B cell (primary cell): ENCODE results near the gene RBM33. TPM values are rescaled to one million over a fixed set of nuclear protein-coding genes. Genes with fewer than 3 reads are reported as not detected.

Experiments used
- ATAC-seq: fragments of 200-7000 bp; cut with Tn5 transposase; one replicate; pipeline ENCODE4 v1.10.0; 2021; ENCODE audit warnings: low read depth, mild to moderate bottlenecking, moderate number of reproducible peaks, moderate library complexity
- CTCF ChIA-PET: fragments of 350-600 bp; sonication (Branson Sonifier 250); formaldehyde crosslinking; loops from one replicate; lab custom pipeline; 2021; ENCODE audit warnings: antibody characterized with exemption, inconsistent platforms; lab: Charles Lee
- POLR2A ChIA-PET: fragments of 350-600 bp; sonication (Branson Sonifier 250); formaldehyde crosslinking; loops from one replicate; lab custom pipeline; 2021; ENCODE audit warnings: antibody characterized with exemption; lab: Charles Lee
- DNase-seq: peaks from one replicate; pipeline ENCODE4 v3.0.0; 2013
- H2AFZ ChIP-seq: 2 replicates; pipeline ENCODE4 v1.6.1; 2012; ENCODE audit warnings: mild to moderate bottlenecking, low read depth, low read length; ENCODE audit not compliant: insufficient read depth, poor library complexity, severe bottlenecking
- H3K27ac ChIP-seq, 2 donors: 1 replicate in 1 of 2; 2 replicates in 1 of 2; pipeline ENCODE4 v1.5.1; 2012 to 2013; ENCODE audit warnings: low read length in 2 of 2, mild to moderate bottlenecking in 2 of 2, moderate library complexity in 1 of 2
- H3K27me3 ChIP-seq, 4 experiments: fragments of 200-600 bp in 1 of 4; sonication (generic) in 1 of 4; replicated peaks in 1 of 4; 1 replicate in 2 of 4; 2 replicates in 2 of 4; pipeline versions ENCODE4 v1.6.1 to v1.7.0; 2013 to 2016; ENCODE audit warnings: low read length in 3 of 4, mild to moderate bottlenecking in 2 of 4, mixed read lengths in 1 of 4, moderate library complexity in 1 of 4; ENCODE audit not compliant: insufficient read depth in 4 of 4, control insufficient read depth in 3 of 4; ENCODE audit errors: control extremely low read depth in 1 of 4
- H3K36me3 ChIP-seq, 2 experiments: replicated peaks in 1 of 2; 1 replicate in 1 of 2; 2 replicates in 1 of 2; pipeline versions ENCODE4 v1.6.1 to v1.7.1; 2013; ENCODE audit warnings: low read length in 1 of 2; ENCODE audit not compliant: insufficient read depth in 2 of 2, control insufficient read depth in 1 of 2; ENCODE audit errors: control extremely low read depth in 1 of 2, extremely low read depth in 1 of 2
- H3K4me1 ChIP-seq, 2 donors: fragments of 200-600 bp in 1 of 2; sonication (generic) in 1 of 2; 1 replicate in 1 of 2; 2 replicates in 1 of 2; pipeline versions ENCODE4 v1.5.1 to v1.6.1; 2013 to 2017; ENCODE audit warnings: low read length in 2 of 2; ENCODE audit not compliant: control insufficient read depth in 2 of 2, insufficient read depth in 2 of 2
- H3K4me2 ChIP-seq: replicated peaks from 2 replicates; pipeline ENCODE3; 2012; ENCODE audit warnings: mild to moderate bottlenecking, low read depth, low read length; ENCODE audit not compliant: poor library complexity, severe bottlenecking
- H3K4me3 ChIP-seq, 5 experiments: fragments of 200-600 bp in 1 of 5; sonication (generic) in 1 of 5; 1 replicate in 3 of 5; 2 replicates in 2 of 5; pipeline versions ENCODE4 v1.5.1 to v1.7.0; 2011 to 2016; ENCODE audit warnings: low read length in 4 of 5, mild to moderate bottlenecking in 4 of 5, low read depth in 2 of 5, control low read depth in 1 of 5, moderate library complexity in 1 of 5; ENCODE audit not compliant: insufficient read depth in 1 of 5; ENCODE audit errors: control extremely low read depth in 1 of 5, extremely low read depth in 1 of 5
- H3K79me2 ChIP-seq: fragments of 200-600 bp; sonication (generic); one replicate; pipeline ENCODE4 v1.6.0; 2016; ENCODE audit warnings: low read length; ENCODE audit not compliant: control insufficient read depth, insufficient read depth
- H3K9ac ChIP-seq: fragments of 200-600 bp; sonication (generic); 2 replicates; pipeline ENCODE4 v1.6.1; 2017; ENCODE audit warnings: mild to moderate bottlenecking, low read length, moderate library complexity
- H3K9me3 ChIP-seq, 3 donors: one replicate each; pipeline versions ENCODE4 v1.6.1 to v1.7.1; 2013; ENCODE audit warnings: low read length in 2 of 3; ENCODE audit not compliant: control insufficient read depth in 2 of 3, insufficient read depth in 1 of 3; ENCODE audit errors: control extremely low read depth in 1 of 3
- H4K20me1 ChIP-seq: 2 replicates; pipeline ENCODE4 v1.6.0; 2012; ENCODE audit warnings: mild to moderate bottlenecking, low read length; ENCODE audit not compliant: insufficient read depth, control insufficient read depth, poor library complexity, severe bottlenecking
- H3K27ac Mint-ChIP-seq: one replicate; pipeline ENCODE4 v1.8.0; 2021; ENCODE audit warnings: mixed read lengths
- H3K27me3 Mint-ChIP-seq: one replicate; pipeline ENCODE4 v1.8.0; 2021; ENCODE audit warnings: mixed read lengths
- H3K4me1 Mint-ChIP-seq: one replicate; pipeline ENCODE4 v1.8.0; 2021; ENCODE audit warnings: mixed read lengths
- H3K4me3 Mint-ChIP-seq: one replicate; pipeline ENCODE4 v1.8.0; 2021; ENCODE audit warnings: mixed read lengths
- H3K9me3 Mint-ChIP-seq: one replicate; pipeline ENCODE4 v1.8.0; 2022; ENCODE audit warnings: mixed read lengths; ENCODE audit not compliant: insufficient read depth
- CTCF ChIP-seq: fragments of 200-600 bp; IDR thresholded peaks from one replicate; pipeline ENCODE4 v1.8.0; 2022; ENCODE audit warnings: antibody characterized with exemption, mild to moderate bottlenecking
- EZH2 ChIP-seq: IDR thresholded peaks from 2 replicates; pipeline ENCODE4 v1.6.1; 2012; ENCODE audit warnings: borderline replicate concordance, low read depth, mild to moderate bottlenecking, moderate library complexity, low read length; ENCODE audit not compliant: insufficient read depth, poor library complexity, severe bottlenecking
- WGBS: methylation state at CpG from one replicate; pipeline ENCODE4 v1.1.5; 2013; ENCODE audit warnings: missing lambda C conversion rate; ENCODE audit not compliant: insufficient coverage; 5-methylcytosine and 5-hydroxymethylcytosine counted together
- intact Hi-C: fragments of 100-400 bp; cut with micrococcal nuclease; formaldehyde crosslinking; loops from one replicate; pipeline ENCODE4 v1.10.0; 2022
- polyA plus RNA-seq: library from polyadenylated mRNA; depleted of rRNA; stranded (reverse); fragments of >200 nt; gene quantifications from 2 replicates; pipeline ENCODE4 v1.2.3, GENCODE V29; 2012
- total RNA-seq, 2 donors: library from RNA; stranded (reverse); fragments of 120-200 nt in 1 of 2; gene quantifications; 1 replicate in 1 of 2; 2 replicates in 1 of 2; pipeline versions ENCODE4 v1.2.3 to v1.2.4, GENCODE V29; 2013 to 2022

RBM33 gene
- total and polyA plus RNA-seq, 2 donors (not counting 1 experiment from before 2014, with no cell fraction given): 33.5 to 189 TPM

DNA sequence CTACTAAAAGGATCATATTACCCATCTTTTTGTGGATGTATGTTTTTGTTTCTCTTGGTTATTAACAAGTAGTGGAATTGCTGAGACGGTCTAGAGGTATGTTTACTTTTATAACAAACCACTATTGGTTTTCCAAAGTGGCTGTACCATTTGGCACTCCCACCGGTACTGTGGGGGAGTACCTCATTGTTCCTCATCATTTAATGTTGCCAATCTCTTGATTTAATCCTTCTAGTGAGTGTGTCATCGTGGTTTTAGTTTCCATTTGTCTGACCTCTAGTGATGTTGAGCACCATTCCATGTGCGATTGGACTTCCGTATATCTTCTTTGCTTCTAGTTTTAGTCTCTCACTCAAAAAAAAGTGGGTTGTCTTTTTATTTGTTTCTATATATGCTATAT lies 50.4 kb downstream of the RBM33 start:
- TF ChIP-seq CTCF (no peak), EZH2 (no peak)
- Mint-ChIP-seq H3K4me1 (peaks cover 62% of the 10 kb centered on the region), H3K27ac (no peak overlapping the region), H3K4me3 (no peak overlapping the region), H3K27me3 (no peaks in the 10 kb centered on the region), H3K9me3 (no peaks in the 10 kb centered on the region)
- ChIA-PET POLR2A (no interaction called here), CTCF (no interaction called here)
- H3K4me3 ChIP-seq: no peak overlapping the region
- 90% methylated on average over 2 of the region's 5 CpGs for WGBS
- H2AFZ ChIP-seq: no peak overlapping the region
- H3K79me2 ChIP-seq: peaks cover 97% of the 10 kb centered on the region
- H3K27ac ChIP-seq: no peak overlapping the region
- no peaks in the 10 kb centered on the region for H3K4me1 ChIP-seq
- ATAC-seq (no peak), DNase-seq (no peak)
- intact Hi-C loops: no loop called here
- no peak overlapping the region for H3K4me2 ChIP-seq
- peaks cover 9 to 11% of the 10 kb centered on the region in 2 experiments for H3K36me3 ChIP-seq
- H3K9me3 ChIP-seq: no peaks in the 10 kb centered on the region
- H4K20me1 ChIP-seq: peaks cover 88% of the 10 kb centered on the region
- H3K9ac ChIP-seq: no peak overlapping the region
- no peaks in the 10 kb centered on the region for H3K27me3 ChIP-seq

- Histone ChIP-seq H3K4me3 (no peak overlapping the region), H3K36me3 (peaks cover 9 to 23% of the 10 kb centered on the region in 2 experiments), H3K4me1 (no peaks in the 10 kb centered on the region), H4K20me1 (peaks cover 83% of the 10 kb centered on the region), H3K27me3 (no peaks in the 10 kb centered on the region), H3K4me2 (no peak overlapping the region), H3K9me3 (no peaks in the 10 kb centered on the region), H2AFZ (no peak overlapping the region), H3K79me2 (peaks cover 84% of the 10 kb centered on the region), H3K9ac (no peak overlapping the region), H3K27ac (no peak overlapping the region)
- H3K4me3 Mint-ChIP-seq: no peak overlapping the region
- peaks cover 47% of the 10 kb centered on the region for H3K4me1 Mint-ChIP-seq
- no peaks in the 10 kb centered on the region for H3K9me3 Mint-ChIP-seq
- DNase-seq (no peak), ATAC-seq (no peak)
- no peaks in the 10 kb centered on the region for H3K27me3 Mint-ChIP-seq
- H3K27ac Mint-ChIP-seq: no peak overlapping the region
- ChIA-PET POLR2A (interaction anchor here (0.6 kb wide), 1 partner anchor 31 kb away, joined by 3 read pairs; no protein-coding TSS in a partner anchor), CTCF (no interaction called here)
- intact Hi-C loops: no loop called here
- WGBS: 85% methylated on average over 2 of the region's 5 CpGs
- TF ChIP-seq EZH2 (no peak), CTCF (no peak)
Measured at GRCh38 chr7:155696747-155697146, 52.3 kb downstream of the RBM33 start.
